ENCODE data around the gene SLC16A5.

DNA sequence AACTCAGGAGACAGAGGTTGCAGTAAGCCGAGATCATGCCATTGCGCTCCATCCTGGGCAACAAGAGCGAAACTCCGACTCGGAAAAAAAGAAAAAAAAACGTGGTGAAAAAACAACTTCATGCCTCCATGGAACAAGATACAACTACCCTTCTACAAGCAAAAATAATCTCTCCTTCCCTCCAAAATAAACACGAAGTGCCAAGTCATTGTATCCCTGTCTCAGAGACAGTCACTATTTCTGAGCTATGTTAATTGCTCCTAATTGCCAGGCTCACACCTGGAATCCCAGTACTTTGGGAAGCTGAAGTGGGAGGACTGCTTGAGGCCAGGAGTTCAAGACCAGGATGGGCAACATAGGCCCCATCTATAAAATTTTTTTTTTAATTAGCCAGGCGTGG lies 19.0 kb upstream of the SLC16A5 start:
- TF ChIP-seq, protein P1, sequence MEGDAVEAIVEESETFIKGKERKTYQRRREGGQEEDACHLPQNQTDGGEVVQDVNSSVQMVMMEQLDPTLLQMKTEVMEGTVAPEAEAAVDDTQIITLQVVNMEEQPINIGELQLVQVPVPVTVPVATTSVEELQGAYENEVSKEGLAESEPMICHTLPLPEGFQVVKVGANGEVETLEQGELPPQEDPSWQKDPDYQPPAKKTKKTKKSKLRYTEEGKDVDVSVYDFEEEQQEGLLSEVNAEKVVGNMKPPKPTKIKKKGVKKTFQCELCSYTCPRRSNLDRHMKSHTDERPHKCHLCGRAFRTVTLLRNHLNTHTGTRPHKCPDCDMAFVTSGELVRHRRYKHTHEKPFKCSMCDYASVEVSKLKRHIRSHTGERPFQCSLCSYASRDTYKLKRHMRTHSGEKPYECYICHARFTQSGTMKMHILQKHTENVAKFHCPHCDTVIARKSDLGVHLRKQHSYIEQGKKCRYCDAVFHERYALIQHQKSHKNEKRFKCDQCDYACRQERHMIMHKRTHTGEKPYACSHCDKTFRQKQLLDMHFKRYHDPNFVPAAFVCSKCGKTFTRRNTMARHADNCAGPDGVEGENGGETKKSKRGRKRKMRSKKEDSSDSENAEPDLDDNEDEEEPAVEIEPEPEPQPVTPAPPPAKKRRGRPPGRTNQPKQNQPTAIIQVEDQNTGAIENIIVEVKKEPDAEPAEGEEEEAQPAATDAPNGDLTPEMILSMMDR (IDR thresholded peaks at IDR 0.05; ENCODE audit: low read length): no peak
- no peak for TF ChIP-seq EZH2 (IDR thresholded peaks at IDR 0.05; ENCODE audit: borderline replicate concordance, low read length)
